ENCODE data around the gene FOXN4.

FOXN4 gene

GRCh38 chr12:109356577-109356976 lies 47.5 kb upstream of the FOXN4 start:
- H3F3A ChIP-seq (ENCODE audit: insufficient read depth), result no peaks in the 10 kb centered on the region
- no peaks in the 10 kb centered on the region for H3K9me2 ChIP-seq (replicated peaks; ENCODE audit: insufficient read depth, low read length)
- no peaks in the 10 kb centered on the region for H4K20me1 ChIP-seq (ENCODE audit: low read depth, low read length)
- H3K4me2 ChIP-seq (ENCODE audit: low read depth, low read length, poor library complexity, severe bottlenecking), result no peak overlapping the region
- no peak overlapping the region for H2AFZ ChIP-seq (ENCODE audit: low read depth, low read length, severe bottlenecking)
- no peak overlapping the region for H3K9ac ChIP-seq (ENCODE audit: low read length)
- no peak overlapping the region for H3K27ac ChIP-seq (ENCODE audit: low read depth, low read length)
- TF ChIP-seq CTCF (IDR thresholded peaks at IDR 0.05; ENCODE audit: insufficient read depth, low read length, poor library complexity, severe bottlenecking), result no peak
- TF ChIP-seq EZH2phosphoT487 (conservative IDR thresholded peaks at IDR 0.05; ENCODE audit: low read length), result no peak
- no peaks in the 10 kb centered on the region for H3K79me2 ChIP-seq (ENCODE audit: insufficient read depth, low read length)
- no peaks in the 10 kb centered on the region for H3K36me3 ChIP-seq (ENCODE audit: low read length)
- H3K9me3 ChIP-seq (ENCODE audit: insufficient read depth, low read length), result no peaks in the 10 kb centered on the region
- no peak overlapping the region for H3K4me3 ChIP-seq (ENCODE audit: insufficient read depth, low read length, poor library complexity, severe bottlenecking)
- H3K27me3 ChIP-seq (ENCODE audit: low read length), result no peaks in the 10 kb centered on the region

- Histone ChIP-seq H3K36me3 (ENCODE audit: low read length) (no peaks in the 10 kb centered on the region), H3K9ac (ENCODE audit: low read length) (no peak overlapping the region), H3K4me2 (ENCODE audit: low read depth, low read length, poor library complexity, severe bottlenecking) (no peak overlapping the region), H3K4me3 (ENCODE audit: insufficient read depth, low read length, poor library complexity, severe bottlenecking) (no peak overlapping the region), H3K9me2 (replicated peaks; ENCODE audit: insufficient read depth, low read length) (no peaks in the 10 kb centered on the region), H3K27ac (ENCODE audit: low read depth, low read length) (no peak overlapping the region), H4K20me1 (ENCODE audit: low read depth, low read length) (no peaks in the 10 kb centered on the region), H3K79me2 (ENCODE audit: insufficient read depth, low read length) (no peaks in the 10 kb centered on the region), H3F3A (ENCODE audit: insufficient read depth) (no peaks in the 10 kb centered on the region), H3K9me3 (ENCODE audit: insufficient read depth, low read length) (no peaks in the 10 kb centered on the region), H2AFZ (ENCODE audit: low read depth, low read length, severe bottlenecking) (no peak overlapping the region), H3K27me3 (ENCODE audit: low read length) (no peaks in the 10 kb centered on the region)
- TF ChIP-seq CTCF (IDR thresholded peaks at IDR 0.05; ENCODE audit: insufficient read depth, low read length, poor library complexity, severe bottlenecking), result no peak
- TF ChIP-seq EZH2phosphoT487 (conservative IDR thresholded peaks at IDR 0.05; ENCODE audit: low read length), result no peak
Observed at GRCh38 chr12:109352184-109352583, 43.1 kb upstream of the FOXN4 start.

DNA sequence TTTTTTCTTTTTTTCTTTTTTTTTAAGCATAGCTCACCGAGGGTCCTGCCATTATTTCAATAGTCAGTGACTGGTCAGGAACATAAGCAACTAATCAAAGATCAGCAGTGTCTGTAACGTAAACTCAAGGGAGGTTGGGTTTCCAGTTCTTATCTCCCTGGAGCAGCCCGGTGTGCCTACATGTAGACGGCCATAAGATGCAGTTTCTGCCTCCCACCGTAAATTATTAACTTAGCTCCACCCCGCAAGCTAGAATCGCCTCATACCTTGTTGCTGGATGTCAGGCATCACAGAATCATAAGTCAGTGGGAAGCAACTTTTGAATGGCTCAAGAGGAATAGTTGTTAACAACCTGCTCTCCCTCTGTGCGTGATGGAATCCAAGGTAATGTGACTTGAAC lies 38.5 kb upstream of the FOXN4 start, which contains the start of gene MYO1H:
TSS of gene MYO1H (plus strand) at position 312 of the 400 bp plus-strand sequence. CDS start at position 373, 61 bp downstream.
- Histone ChIP-seq H3K4me2 (ENCODE audit: low read depth, low read length, poor library complexity, severe bottlenecking) (no peak within 1 kb of the TSS), H3K4me3 (ENCODE audit: insufficient read depth, low read length, poor library complexity, severe bottlenecking) (no peak within 1 kb of the TSS)

More for the DNA sequence above, 38.5 kb upstream of the FOXN4 start, which contains the start of gene MYO1H:
- Histone ChIP-seq H2AFZ (ENCODE audit: low read depth, low read length, severe bottlenecking) (no peak within 1 kb of the TSS), H3K27me3 (ENCODE audit: low read length) (no peaks in the 10 kb centered on the region), H3K79me2 (ENCODE audit: insufficient read depth, low read length) (no peaks in the 10 kb centered on the region), H3F3A (ENCODE audit: insufficient read depth) (no peaks in the 10 kb centered on the region), H3K36me3 (ENCODE audit: low read length) (0 out of 2 replicates have a peak, but pooled peaks cover 2% of the 10 kb centered on the region), H3K9me3 (ENCODE audit: insufficient read depth, low read length) (no peaks in the 10 kb centered on the region), H4K20me1 (ENCODE audit: low read depth, low read length) (no peaks in the 10 kb centered on the region), H3K9me2 (replicated peaks; ENCODE audit: insufficient read depth, low read length) (no peaks in the 10 kb centered on the region), H3K9ac (ENCODE audit: low read length) (no peak within 1 kb of the TSS), H3K27ac (ENCODE audit: low read depth, low read length) (no peak within 1 kb of the TSS)
- TF ChIP-seq CTCF (IDR thresholded peaks at IDR 0.05; ENCODE audit: insufficient read depth, low read length, poor library complexity, severe bottlenecking) (no peak), EZH2phosphoT487 (conservative IDR thresholded peaks at IDR 0.05; ENCODE audit: low read length) (no peak)
